D721Med (cell line): ENCODE measurements around the gene NTSR2.
"Not testable (repeated sequence)": the region's sequence is repeated elsewhere in the genome, so short reads cannot be mapped to it uniquely, and the experiment has no call there.

Source experiments
- DNase-seq: peaks from one replicate; pipeline ENCODE4 v3.0.0; 2011; ENCODE audit warnings: low spot score; ENCODE audit not compliant: insufficient read length
- FAIRE-seq: peaks from 2 replicates; lab custom pipeline; 2011; peaks lifted over from hg19 to GRCh38; lab: Jason Lieb, UNC
- TF ChIP-seq, protein P1 (sequence below): IDR thresholded peaks from 2 replicates; pipeline ENCODE4 v1.5.1; 2012; ENCODE audit warnings: mild to moderate bottlenecking, control low read depth; ENCODE audit not compliant: insufficient read depth; ENCODE audit errors: missing control alignments

Gene NTSR2

DNA sequence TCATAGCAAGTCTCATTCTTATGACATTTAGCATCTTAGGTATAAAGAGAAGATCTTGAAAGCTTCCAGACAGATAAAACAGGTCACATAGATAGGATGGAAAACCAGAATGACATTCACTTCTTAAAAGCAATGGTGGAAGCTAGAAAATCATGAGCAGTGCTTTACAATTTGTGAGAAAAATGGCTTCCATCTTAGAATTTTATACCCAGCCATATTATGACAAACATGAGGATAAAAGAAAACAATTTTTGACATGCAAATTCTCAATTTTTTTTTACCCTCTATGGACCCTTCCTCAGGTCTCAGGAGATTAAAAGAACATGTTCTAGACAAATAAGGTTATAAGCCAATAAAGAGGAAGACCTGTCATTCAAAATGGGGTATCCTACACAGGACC, 7.1 kb downstream of the NTSR2 start:
- TF ChIP-seq, protein P1, sequence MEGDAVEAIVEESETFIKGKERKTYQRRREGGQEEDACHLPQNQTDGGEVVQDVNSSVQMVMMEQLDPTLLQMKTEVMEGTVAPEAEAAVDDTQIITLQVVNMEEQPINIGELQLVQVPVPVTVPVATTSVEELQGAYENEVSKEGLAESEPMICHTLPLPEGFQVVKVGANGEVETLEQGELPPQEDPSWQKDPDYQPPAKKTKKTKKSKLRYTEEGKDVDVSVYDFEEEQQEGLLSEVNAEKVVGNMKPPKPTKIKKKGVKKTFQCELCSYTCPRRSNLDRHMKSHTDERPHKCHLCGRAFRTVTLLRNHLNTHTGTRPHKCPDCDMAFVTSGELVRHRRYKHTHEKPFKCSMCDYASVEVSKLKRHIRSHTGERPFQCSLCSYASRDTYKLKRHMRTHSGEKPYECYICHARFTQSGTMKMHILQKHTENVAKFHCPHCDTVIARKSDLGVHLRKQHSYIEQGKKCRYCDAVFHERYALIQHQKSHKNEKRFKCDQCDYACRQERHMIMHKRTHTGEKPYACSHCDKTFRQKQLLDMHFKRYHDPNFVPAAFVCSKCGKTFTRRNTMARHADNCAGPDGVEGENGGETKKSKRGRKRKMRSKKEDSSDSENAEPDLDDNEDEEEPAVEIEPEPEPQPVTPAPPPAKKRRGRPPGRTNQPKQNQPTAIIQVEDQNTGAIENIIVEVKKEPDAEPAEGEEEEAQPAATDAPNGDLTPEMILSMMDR: no peak
- FAIRE-seq (no peak), DNase-seq (no peak)

- FAIRE-seq (no peak), DNase-seq (no peak)
- TF ChIP-seq, protein P1: no peak
These were observed 8.0 kb downstream of the NTSR2 start for GRCh38 chr2:11661891-11662435.

DNA sequence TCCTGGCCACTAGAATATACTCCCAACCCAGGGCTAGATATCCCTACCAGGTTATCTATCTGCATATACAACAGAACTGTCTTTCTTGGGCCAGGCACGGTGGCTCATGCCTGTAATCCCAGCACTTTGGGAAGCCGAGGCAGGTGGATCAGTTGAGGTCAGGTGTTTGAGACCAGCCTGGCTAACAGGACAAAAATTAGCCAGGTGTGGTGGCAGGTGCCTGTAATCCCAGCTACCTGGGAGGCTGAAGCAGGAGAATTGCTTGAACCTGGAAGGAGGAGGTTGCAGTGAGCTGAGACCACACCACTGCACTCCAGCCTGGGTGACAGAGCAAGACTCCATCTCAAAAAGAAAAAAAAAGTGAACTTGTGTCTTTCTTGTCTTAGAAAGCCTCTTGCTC, 9.6 kb downstream of the NTSR2 start:
- not testable (repeated sequence) for DNase-seq, FAIRE-seq

GRCh38 chr2:11659851-11660250, 10.1 kb downstream of the NTSR2 start:
- FAIRE-seq (no peak), DNase-seq (no peak)
- TF ChIP-seq, protein P1: no peak

DNA sequence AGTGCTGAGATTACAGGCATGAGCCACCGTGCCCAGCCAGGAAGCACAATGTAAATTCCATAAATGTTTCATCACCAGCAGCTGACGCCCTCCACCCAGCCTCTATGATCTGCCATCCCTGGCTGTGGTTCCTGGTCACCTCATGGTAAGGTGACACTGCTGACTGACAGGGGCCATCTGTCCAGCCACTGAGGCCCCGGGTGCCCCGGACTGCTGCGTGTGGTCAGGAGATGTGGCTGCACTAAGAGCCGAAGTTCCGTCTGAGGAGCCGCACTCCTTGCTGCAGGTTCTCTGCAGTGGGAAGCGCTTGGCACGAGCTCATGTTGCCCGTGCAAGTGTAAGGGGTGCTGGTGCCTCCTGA, 10.9 kb downstream of the NTSR2 start:
- TF ChIP-seq, protein P1: no peak
- DNase-seq (no peak), FAIRE-seq (no peak)

DNA sequence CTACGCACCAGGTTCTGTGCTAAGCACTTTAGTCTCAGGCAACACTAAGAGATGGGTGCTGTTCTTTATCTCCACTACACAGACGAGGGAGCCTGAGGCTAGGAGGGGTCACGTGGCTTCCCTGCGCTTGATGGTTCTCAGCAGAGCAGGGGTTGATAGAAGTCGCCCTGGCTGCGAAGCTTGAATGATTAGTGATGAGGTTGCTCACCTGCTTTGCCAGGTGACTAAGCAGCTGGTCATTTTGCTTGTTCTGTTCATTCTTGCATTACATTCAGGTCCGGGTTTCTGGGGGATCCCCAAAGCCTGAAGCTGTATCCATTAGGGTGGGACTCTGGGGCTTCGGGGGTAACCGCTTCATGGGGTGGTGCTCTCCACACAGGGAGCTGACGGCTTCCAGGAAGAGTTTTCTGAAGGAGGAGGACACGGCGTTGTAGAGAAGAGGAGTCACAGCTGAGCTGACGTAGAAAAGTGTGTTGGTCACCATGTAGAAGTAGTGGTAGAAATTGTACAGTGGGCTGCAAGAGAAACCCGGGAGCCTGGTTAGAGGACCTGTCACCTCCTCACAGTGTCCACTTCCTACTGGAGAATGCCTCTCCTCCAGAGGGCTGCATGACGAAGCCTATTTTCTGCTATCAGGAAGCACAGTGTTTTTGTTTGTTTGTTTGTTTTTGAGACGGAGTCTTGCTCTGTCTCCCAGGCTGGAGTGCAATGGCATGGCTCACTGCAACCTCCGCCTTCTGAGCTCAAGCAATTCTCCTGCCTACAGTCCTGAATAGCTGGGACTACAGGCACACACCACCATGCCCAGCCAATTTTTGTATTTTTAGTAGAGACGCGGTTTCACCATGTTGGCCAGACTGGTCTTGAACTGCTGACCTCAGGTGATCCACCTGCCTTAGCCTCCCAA, 11.5 kb downstream of the NTSR2 start:
- FAIRE-seq (no peak), DNase-seq (no peak)
- TF ChIP-seq, protein P1: no peak

- FAIRE-seq: no peak
- no peak for DNase-seq
- TF ChIP-seq, protein P1: no peak
These were observed 12.3 kb downstream of the NTSR2 start for GRCh38 chr2:11657646-11658045.
